GM12872 (cell line): ENCODE measurements around the gene PTH2.

ENCODE experiments used
- TF ChIP-seq, protein P1 (sequence below): IDR thresholded peaks from 3 replicates; pipeline ENCODE4 v1.5.1; 2011; ENCODE audit warnings: low read depth, mild to moderate bottlenecking, low read length, moderate library complexity; ENCODE audit not compliant: insufficient read depth

The PTH2 gene

DNA sequence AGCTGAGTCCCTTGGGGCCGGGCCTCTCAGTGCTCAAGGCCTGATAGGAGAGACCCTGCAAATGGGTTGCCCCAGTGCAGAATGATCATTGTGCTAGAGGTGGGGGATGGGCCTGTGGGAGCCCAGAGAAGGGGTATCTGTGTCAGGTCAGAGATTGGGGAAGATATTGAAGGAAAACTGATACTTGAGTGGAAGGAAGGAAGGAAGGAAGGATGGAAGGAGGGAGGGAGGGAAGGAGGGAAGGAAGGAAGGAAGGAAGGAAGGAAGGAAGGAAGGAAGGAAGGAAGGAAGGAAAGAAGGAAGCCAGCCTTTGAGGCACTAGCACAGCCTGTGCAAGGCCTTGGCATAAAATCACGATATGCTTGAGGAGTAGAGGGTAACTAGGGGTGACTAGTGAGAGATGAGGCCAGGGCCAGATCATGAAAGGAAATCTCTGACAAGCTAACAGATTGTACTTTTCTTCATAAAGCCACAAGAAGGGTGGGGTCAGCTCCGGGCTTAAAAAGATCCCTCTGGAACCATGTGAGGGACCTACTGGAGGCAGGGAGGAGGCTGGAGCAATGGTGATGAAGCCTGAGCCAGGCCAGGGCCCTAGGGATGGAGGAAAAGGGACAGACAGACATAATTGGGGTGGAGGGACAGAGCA lies 11.4 kb downstream of the PTH2 start:
- TF ChIP-seq, protein P1, sequence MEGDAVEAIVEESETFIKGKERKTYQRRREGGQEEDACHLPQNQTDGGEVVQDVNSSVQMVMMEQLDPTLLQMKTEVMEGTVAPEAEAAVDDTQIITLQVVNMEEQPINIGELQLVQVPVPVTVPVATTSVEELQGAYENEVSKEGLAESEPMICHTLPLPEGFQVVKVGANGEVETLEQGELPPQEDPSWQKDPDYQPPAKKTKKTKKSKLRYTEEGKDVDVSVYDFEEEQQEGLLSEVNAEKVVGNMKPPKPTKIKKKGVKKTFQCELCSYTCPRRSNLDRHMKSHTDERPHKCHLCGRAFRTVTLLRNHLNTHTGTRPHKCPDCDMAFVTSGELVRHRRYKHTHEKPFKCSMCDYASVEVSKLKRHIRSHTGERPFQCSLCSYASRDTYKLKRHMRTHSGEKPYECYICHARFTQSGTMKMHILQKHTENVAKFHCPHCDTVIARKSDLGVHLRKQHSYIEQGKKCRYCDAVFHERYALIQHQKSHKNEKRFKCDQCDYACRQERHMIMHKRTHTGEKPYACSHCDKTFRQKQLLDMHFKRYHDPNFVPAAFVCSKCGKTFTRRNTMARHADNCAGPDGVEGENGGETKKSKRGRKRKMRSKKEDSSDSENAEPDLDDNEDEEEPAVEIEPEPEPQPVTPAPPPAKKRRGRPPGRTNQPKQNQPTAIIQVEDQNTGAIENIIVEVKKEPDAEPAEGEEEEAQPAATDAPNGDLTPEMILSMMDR: no peak

DNA sequence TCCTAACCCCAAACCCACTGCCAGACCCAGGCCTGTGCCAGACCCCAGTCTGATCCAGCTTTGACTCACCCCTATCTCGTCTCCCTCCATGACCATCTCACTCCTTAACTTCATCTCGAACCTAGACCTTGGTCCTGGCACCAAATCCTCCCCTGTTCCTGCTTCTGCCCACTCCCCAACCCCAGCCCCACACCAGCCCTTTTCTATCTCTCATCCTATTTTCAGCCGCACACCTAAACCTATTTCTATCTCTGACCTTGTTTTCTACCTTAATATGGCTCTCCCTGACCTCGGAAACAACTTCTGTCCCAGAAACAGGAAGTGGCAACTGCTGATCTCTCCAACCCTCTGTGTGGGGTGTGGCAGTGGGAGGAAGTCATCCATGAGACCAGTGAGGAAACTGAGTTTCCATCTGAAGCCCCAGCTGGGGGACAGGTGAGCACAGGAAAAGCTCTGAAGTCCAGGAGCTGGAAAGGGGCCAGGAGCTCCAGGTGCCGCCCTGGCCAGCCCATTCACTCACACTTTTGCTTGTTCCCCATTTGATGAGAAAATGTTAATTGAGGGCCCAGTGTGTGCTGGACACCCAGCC lies 13.7 kb downstream of the PTH2 start:
- TF ChIP-seq, protein P1: no peak

DNA sequence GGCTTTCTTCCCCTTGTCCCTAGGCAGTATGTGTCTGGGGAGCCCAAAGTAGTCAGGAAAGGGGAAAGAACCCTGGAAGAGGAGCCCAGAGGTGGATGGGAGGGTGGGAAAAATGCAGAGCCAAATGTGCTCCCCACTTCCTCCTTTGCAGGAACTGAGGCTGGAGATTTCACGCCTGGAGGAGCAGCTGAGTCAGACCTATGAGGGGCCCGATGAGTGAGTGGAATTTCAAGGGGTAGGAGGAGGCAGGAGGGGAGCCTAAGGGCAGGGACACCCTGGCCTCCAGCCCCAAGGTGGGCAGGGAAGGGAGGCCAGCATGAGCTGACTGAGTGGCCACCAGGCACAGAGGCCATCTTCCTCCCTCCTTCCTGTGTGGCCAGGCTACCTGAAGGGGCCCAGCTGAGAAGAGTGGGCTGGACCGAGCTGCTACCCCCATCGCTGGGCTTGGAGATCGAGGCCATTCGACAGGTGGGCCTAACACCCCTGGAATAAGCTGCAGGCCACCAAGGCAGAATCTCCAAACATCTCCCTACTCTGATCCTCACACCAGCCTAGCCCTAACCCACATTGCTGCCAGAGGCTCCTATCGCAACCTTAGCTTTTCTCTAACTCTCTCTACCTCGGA lies 14.3 kb downstream of the PTH2 start:
- TF ChIP-seq, protein P1: no peak

DNA sequence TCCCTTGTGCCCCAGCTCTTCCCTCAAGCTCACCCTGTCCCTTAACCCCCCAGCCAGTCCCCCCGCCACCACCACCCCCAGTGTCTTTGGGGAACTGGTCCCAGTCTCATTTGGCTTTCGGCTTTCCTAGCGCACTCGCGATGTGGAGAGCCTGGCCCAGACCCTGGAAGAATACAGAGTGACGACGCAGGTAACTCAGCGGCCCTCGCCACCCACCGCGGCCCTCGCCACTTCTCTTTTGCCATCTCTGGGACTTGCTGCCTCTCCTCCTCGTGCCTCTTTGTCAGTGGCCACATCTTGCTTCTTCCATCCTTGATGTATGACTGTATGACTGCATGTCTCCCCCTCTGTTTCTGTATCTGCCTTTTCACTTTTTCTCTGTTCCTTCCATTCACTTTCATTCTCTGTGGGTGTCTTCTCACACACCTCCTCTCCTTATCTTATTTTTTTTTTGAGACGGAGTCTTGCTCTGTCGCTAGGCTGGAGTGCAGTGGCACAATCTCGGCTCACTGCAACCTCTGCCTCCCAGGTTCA lies 15.7 kb downstream of the PTH2 start:
- TF ChIP-seq, protein P1: no peak

DNA sequence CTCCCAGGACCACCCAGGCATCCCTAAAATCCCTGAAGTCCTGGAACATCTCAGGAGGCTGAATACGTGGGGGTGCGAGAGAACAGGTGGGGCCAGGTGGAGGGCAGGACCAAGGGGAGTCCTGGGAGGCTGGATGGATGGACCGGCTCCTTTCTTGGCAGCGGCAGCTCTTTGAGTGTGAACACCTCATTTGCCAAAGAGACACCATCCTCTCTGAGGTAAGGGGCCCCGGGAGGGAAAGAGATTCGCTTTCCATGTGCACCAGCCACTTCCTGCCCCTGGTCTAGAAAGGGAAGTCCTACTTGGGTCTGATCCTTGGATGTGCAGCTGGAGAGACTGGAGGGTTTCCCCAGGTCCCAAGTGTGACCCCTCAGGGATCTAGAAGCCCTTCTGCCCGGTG lies 16.2 kb downstream of the PTH2 start:
- TF ChIP-seq, protein P1: no peak

DNA sequence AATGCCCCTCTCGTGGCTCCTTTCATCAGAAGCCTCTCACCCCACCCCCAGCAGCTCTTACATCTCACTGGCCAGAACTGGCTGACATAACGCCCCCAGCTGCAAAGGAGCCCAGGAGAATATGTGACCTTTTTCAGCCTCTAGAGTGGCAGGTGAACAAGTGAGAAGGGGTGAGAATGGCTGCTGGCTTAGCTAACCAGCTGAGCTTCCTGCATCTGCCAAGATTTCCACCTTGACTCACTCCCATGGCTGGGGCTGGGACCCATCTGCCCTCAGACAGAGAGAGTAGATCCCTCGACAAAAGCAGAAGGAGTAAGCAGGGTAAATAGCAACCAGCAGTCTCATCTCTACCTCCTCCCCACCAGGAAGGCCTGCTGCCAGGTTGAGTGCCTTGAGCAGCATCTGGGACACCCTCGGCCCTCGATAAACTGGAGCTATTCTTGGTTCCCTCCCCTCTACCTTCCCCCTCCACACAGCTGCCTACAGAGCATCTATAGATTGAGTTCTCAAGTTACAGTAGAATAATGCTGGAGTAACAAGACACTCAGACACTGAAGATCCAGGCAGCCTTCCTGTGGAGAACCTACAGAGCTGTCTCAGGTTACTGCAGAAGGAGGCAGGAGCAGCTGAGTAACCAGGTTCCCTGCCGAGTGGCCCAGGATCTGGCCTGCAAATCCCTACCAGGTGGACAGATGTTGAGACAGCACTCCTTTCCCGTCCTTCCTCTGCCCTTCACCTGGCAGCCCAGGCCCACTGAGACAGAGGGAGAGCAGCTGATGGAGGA lies 19.6 kb downstream of the PTH2 start:
- TF ChIP-seq, protein P1: no peak

DNA sequence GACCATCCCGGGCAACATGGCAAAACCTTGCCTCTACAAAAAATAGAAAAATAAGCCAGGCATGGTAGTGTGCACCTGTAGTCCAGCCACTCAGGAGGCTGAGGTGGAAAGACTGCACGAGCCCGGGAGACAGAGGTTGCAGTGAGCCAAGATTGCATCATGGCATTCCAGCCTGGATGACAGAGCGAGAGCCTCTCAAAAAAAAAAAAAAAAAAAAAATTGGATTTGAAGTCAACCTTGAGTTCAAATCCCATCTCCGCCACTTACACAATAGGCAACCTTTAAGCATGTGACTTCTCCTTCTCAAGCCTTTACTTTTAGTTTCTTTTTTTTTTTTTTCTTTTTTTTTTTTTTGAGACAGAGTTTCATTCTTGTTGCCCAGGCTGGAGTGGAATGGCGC lies 23.2 kb downstream of the PTH2 start:
- TF ChIP-seq, protein P1: no peak
